ENCODE data around the gene TMEM271. TPM values are rescaled to one million over a fixed set of nuclear protein-coding genes. Genes with fewer than 3 reads are reported as not detected.
A peak's percentile ranks its signal among the peaks of the same experiment; 100 is the strongest.

TMEM271 gene
- total and polyA plus RNA-seq, 10 of the 15 experiments (the other 5 are each of a cell fraction or from before 2014, with no cell fraction given): not detected

DNA sequence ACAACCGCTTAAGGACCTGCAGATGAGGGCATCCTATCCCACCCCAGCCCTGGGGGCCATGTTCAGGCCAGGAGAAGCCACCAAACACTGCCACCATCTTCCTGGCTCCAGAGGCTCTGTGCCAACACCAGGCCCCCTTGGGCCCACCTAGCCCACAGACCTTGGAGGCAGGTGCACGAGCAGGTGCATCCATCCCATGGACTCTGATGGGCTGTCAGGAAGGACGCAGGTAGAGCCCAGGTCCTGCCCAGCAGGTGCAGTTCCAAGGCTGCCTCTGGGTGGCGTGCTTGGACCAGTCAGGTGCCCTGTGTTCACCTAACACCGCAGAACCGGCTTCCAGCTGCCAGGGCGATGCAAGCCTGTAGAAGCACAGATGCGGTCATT is 26.5 kb upstream of the TMEM271 start:
- Histone ChIP-seq H3K79me2 (ENCODE audit: control insufficient read depth, insufficient read depth, low read length) (no peaks in the 10 kb centered on the region), H3K27ac (ENCODE audit: control insufficient read depth, insufficient read depth) (no peak overlapping the region), H3K36me3 (ENCODE audit: control insufficient read depth in 2 of 2, insufficient read depth in 2 of 2, low read length in 1 of 2) (no peaks in the 10 kb centered on the region), H3K4me1 (ENCODE audit: control insufficient read depth, insufficient read depth, low read length) (no peaks in the 10 kb centered on the region), H3K27me3 (replicated peaks in 1 of 2; ENCODE audit: control insufficient read depth in 2 of 2, insufficient read depth in 2 of 2, low read length in 1 of 2) (no peaks in the 10 kb centered on the region), H4K20me1 (ENCODE audit: control insufficient read depth, insufficient read depth) (no peaks in the 10 kb centered on the region), H3K9ac (ENCODE audit: control insufficient read depth, insufficient read depth, low read length) (no peak overlapping the region), H2AFZ (ENCODE audit: control insufficient read depth, low read depth, low read length) (no peak overlapping the region), H3K4me3 (no peak overlapping the region), H3K4me2 (ENCODE audit: control insufficient read depth, insufficient read depth) (no peak overlapping the region), H3K9me3 (replicated peaks; ENCODE audit: control insufficient read depth, insufficient read depth, low read length) (peaks cover 2% of the 10 kb centered on the region; the same call in 1 of the 3 replicates)
- ATAC-seq (peak; percentile 72), FAIRE-seq (no peak), DNase-seq (ENCODE audit: low read depth, low spot score) (no peak)
- 2% methylated on average over 8 of the region's 8 CpGs for WGBS (ENCODE audit: insufficient coverage, insufficient replicate concordance, low lambda C conversion rate, missing lambda C conversion rate)
- BruUV-seq (replicated peaks): no TSS peak
- RAD21 ChIA-PET (ENCODE audit: unreplicated experiment): interaction anchor here (0.7 to 1.4 kb wide), 7 partner anchors 13 to 385 kb away, joined by 3 to 10 read pairs (median 4); partner anchors contain the start of genes ATP5ME, IDUA and MYL5
- CTCF ChIA-PET: interaction anchor here (0.7 to 1.7 kb wide), 13 partner anchors 9 to 384 kb away, joined by 3 to 13 read pairs (median 5); partner anchors contain the start of genes ATP5ME, IDUA and MYL5
- POLR2A ChIA-PET: interaction anchor here (0.9 kb wide), 1 partner anchor 72 kb away, joined by 3 read pairs; the partner anchor contains the start of genes ATP5ME and MYL5
- in situ Hi-C loops (cut with MboI): no loop called here
- intact Hi-C loops (cut with micrococcal nuclease; ENCODE audit: unreplicated experiment): no loop called here
- SMC1A ChIA-PET (ENCODE audit: uncharacterized antibody, unreplicated experiment): interaction anchor here (0.7 to 2.0 kb wide), 6 partner anchors 13 to 139 kb away, joined by 3 to 10 read pairs (median 4); partner anchors contain the start of genes ATP5ME and MYL5
- no peak for TF ChIP-seq SPI1 (IDR thresholded peaks at IDR 0.05; ENCODE audit: borderline replicate concordance, insufficient read depth, low read depth, low read length)
- no peak for TF ChIP-seq GATAD2B (conservative IDR thresholded peaks at IDR 0.05; ENCODE audit: low read depth)
- TF ChIP-seq NFYA (IDR thresholded peaks at IDR 0.05; ENCODE audit: borderline replicate concordance, low read depth, low read length): no peak
- TF ChIP-seq, protein P1, sequence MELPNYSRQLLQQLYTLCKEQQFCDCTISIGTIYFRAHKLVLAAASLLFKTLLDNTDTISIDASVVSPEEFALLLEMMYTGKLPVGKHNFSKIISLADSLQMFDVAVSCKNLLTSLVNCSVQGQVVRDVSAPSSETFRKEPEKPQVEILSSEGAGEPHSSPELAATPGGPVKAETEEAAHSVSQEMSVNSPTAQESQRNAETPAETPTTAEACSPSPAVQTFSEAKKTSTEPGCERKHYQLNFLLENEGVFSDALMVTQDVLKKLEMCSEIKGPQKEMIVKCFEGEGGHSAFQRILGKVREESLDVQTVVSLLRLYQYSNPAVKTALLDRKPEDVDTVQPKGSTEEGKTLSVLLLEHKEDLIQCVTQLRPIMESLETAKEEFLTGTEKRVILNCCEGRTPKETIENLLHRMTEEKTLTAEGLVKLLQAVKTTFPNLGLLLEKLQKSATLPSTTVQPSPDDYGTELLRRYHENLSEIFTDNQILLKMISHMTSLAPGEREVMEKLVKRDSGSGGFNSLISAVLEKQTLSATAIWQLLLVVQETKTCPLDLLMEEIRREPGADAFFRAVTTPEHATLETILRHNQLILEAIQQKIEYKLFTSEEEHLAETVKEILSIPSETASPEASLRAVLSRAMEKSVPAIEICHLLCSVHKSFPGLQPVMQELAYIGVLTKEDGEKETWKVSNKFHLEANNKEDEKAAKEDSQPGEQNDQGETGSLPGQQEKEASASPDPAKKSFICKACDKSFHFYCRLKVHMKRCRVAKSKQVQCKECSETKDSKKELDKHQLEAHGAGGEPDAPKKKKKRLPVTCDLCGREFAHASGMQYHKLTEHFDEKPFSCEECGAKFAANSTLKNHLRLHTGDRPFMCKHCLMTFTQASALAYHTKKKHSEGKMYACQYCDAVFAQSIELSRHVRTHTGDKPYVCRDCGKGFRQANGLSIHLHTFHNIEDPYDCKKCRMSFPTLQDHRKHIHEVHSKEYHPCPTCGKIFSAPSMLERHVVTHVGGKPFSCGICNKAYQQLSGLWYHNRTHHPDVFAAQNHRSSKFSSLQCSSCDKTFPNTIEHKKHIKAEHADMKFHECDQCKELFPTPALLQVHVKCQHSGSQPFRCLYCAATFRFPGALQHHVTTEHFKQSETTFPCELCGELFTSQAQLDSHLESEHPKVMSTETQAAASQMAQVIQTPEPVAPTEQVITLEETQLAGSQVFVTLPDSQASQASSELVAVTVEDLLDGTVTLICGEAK (IDR thresholded peaks at IDR 0.05; ENCODE audit: borderline replicate concordance): no peak
- no peak for TF ChIP-seq RUNX3 (IDR thresholded peaks at IDR 0.05; ENCODE audit: low read length)
- TF ChIP-seq ATF7 (IDR thresholded peaks at IDR 0.05; ENCODE audit: low read depth): no peak
- peak; percentile 20; the same call in 1 of the 2 replicates for TF ChIP-seq SMC3 (IDR thresholded peaks at IDR 0.05; ENCODE audit: borderline replicate concordance, low read length)
- TF ChIP-seq BHLHE40 (IDR thresholded peaks at IDR 0.05; ENCODE audit: borderline replicate concordance in 1 of 2, low read depth in 2 of 2, low read length in 1 of 2): peak in 1 of 2 experiments; percentile 29; a peak in 1 of 4 replicates
- TF ChIP-seq, protein P2, sequence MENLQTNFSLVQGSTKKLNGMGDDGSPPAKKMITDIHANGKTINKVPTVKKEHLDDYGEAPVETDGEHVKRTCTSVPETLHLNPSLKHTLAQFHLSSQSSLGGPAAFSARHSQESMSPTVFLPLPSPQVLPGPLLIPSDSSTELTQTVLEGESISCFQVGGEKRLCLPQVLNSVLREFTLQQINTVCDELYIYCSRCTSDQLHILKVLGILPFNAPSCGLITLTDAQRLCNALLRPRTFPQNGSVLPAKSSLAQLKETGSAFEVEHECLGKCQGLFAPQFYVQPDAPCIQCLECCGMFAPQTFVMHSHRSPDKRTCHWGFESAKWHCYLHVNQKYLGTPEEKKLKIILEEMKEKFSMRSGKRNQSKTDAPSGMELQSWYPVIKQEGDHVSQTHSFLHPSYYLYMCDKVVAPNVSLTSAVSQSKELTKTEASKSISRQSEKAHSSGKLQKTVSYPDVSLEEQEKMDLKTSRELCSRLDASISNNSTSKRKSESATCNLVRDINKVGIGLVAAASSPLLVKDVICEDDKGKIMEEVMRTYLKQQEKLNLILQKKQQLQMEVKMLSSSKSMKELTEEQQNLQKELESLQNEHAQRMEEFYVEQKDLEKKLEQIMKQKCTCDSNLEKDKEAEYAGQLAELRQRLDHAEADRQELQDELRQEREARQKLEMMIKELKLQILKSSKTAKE (IDR thresholded peaks at IDR 0.05; ENCODE audit: low read depth, poor library complexity, severe bottlenecking): no peak
- peak; percentile 59 for TF ChIP-seq RAD21 (IDR thresholded peaks at IDR 0.05; ENCODE audit: insufficient read depth, low read depth, low read length)
- no peak for TF ChIP-seq SP1 (IDR thresholded peaks at IDR 0.05; ENCODE audit: low read depth, low read length)
- TF ChIP-seq, protein P3, sequence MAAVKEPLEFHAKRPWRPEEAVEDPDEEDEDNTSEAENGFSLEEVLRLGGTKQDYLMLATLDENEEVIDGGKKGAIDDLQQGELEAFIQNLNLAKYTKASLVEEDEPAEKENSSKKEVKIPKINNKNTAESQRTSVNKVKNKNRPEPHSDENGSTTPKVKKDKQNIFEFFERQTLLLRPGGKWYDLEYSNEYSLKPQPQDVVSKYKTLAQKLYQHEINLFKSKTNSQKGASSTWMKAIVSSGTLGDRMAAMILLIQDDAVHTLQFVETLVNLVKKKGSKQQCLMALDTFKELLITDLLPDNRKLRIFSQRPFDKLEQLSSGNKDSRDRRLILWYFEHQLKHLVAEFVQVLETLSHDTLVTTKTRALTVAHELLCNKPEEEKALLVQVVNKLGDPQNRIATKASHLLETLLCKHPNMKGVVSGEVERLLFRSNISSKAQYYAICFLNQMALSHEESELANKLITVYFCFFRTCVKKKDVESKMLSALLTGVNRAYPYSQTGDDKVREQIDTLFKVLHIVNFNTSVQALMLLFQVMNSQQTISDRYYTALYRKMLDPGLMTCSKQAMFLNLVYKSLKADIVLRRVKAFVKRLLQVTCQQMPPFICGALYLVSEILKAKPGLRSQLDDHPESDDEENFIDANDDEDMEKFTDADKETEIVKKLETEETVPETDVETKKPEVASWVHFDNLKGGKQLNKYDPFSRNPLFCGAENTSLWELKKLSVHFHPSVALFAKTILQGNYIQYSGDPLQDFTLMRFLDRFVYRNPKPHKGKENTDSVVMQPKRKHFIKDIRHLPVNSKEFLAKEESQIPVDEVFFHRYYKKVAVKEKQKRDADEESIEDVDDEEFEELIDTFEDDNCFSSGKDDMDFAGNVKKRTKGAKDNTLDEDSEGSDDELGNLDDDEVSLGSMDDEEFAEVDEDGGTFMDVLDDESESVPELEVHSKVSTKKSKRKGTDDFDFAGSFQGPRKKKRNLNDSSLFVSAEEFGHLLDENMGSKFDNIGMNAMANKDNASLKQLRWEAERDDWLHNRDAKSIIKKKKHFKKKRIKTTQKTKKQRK (IDR thresholded peaks at IDR 0.05; ENCODE audit: low read depth, low read length): no peak
